ENCODE measurements around the gene ERCC6L. TPM values are rescaled to one million over a fixed set of nuclear protein-coding genes. Genes with fewer than 3 reads are reported as not detected.

The ERCC6L gene
- total and polyA plus RNA-seq, 12 donors: 0.01 to 0.23 (median 0.12) TPM; not detected in 8

GRCh38 chrX:72255864-72256263 lies 17.0 kb upstream of the ERCC6L start:
- Histone ChIP-seq H3K36me3 (no peaks in the 10 kb centered on the region), H3K9me3 (no peaks in the 10 kb centered on the region), H3K4me1 (no peaks in the 10 kb centered on the region), H3K27me3 (peaks cover 0 to 59% (median 0%) of the 10 kb centered on the region in 7 donors), H3K27ac (no peak overlapping the region), H3K4me3 (no peak overlapping the region)
- TF ChIP-seq, protein P1, sequence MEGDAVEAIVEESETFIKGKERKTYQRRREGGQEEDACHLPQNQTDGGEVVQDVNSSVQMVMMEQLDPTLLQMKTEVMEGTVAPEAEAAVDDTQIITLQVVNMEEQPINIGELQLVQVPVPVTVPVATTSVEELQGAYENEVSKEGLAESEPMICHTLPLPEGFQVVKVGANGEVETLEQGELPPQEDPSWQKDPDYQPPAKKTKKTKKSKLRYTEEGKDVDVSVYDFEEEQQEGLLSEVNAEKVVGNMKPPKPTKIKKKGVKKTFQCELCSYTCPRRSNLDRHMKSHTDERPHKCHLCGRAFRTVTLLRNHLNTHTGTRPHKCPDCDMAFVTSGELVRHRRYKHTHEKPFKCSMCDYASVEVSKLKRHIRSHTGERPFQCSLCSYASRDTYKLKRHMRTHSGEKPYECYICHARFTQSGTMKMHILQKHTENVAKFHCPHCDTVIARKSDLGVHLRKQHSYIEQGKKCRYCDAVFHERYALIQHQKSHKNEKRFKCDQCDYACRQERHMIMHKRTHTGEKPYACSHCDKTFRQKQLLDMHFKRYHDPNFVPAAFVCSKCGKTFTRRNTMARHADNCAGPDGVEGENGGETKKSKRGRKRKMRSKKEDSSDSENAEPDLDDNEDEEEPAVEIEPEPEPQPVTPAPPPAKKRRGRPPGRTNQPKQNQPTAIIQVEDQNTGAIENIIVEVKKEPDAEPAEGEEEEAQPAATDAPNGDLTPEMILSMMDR (IDR thresholded peaks at IDR 0.05): no peak
- intact Hi-C loops (cut with DNase I): no loop called here
- no peak for DNase-seq
- WGBS, 2 donors: 90 to 92% methylated on average over 7 of the region's 7 CpGs
- no peak for ATAC-seq

GRCh38 chrX:72255445-72255844 lies 16.6 kb upstream of the ERCC6L start:
- intact Hi-C loops (cut with DNase I): no loop called here
- ATAC-seq (no peak), DNase-seq (no peak)
- H3K36me3 ChIP-seq: no peaks in the 10 kb centered on the region
- no peaks in the 10 kb centered on the region for H3K4me1 ChIP-seq
- no peak overlapping the region for H3K27ac ChIP-seq
- H3K27me3 ChIP-seq: peaks cover 0 to 59% (median 0%) of the 10 kb centered on the region in 7 donors
- WGBS, 2 donors: 28 to 41% methylated on average over 15 to 24 of the region's 24 CpGs
- H3K4me3 ChIP-seq: no peak overlapping the region
- no peaks in the 10 kb centered on the region for H3K9me3 ChIP-seq
- TF ChIP-seq, protein P1 (IDR thresholded peaks at IDR 0.05): no peak

DNA sequence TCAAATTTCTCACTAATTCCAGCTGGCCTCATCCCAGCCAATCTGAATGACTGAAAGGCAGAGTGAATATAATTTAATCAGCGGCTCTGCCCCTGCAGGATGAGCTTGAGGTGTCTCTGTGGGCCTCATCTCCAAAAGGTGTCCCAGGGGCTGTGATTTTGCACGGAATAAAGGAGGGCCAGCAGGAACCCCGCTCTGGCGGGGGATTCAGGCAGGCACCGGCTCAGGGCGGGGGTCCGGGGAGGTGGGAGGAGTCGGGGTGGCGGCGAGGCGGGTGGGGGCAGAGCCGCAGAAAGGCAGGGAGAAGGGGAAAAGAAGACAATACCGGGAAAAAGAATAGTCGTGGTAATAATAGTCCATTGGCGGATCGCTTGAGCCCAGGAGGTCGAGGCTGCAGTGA lies 16.0 kb upstream of the ERCC6L start:
- intact Hi-C loops (cut with DNase I): no loop called here
- WGBS, 2 donors: 23 to 25% methylated on average over 17 of the region's 17 CpGs
- Histone ChIP-seq H3K4me3 (no peak overlapping the region), H3K4me1 (no peaks in the 10 kb centered on the region), H3K36me3 (no peaks in the 10 kb centered on the region), H3K27ac (no peak overlapping the region), H3K27me3 (peaks cover 0 to 59% (median 0%) of the 10 kb centered on the region in 7 donors), H3K9me3 (no peaks in the 10 kb centered on the region)
- ATAC-seq (no peak), DNase-seq (no peak)
- TF ChIP-seq, protein P1 (IDR thresholded peaks at IDR 0.05): no peak

- Histone ChIP-seq H3K9me3 (no peaks in the 10 kb centered on the region), H3K4me1 (no peaks in the 10 kb centered on the region), H3K27ac (no peak overlapping the region), H3K27me3 (peaks cover 0 to 59% (median 0%) of the 10 kb centered on the region in 7 donors), H3K36me3 (no peaks in the 10 kb centered on the region), H3K4me3 (no peak overlapping the region)
- ATAC-seq (no peak), DNase-seq (no peak)
- TF ChIP-seq, protein P1 (IDR thresholded peaks at IDR 0.05): no peak
- intact Hi-C loops (cut with DNase I): no loop called here
These were observed 14.9 kb upstream of the ERCC6L start for GRCh38 chrX:72253686-72254085.
